NCI-H187 treated with DMSO at 0.1 percent for 48 hours (cell line): ENCODE measurements around the gene KCNQ5.
"Not testable (repeated sequence)": the region's sequence is repeated elsewhere in the genome, so short reads cannot be mapped to it uniquely, and the experiment has no call there.

ENCODE experiments used
- DNase-seq: peaks from one replicate; lab custom pipeline; 2025; lab: John Stamatoyannopoulos, UW

KCNQ5 gene

GRCh38 chr6:72952808-72953630 is 331.2 kb downstream of the KCNQ5 start:
- no peak for DNase-seq

- DNase-seq = no peak
Observed at GRCh38 chr6:72953971-72954381, 332.1 kb downstream of the KCNQ5 start.

- no peak for DNase-seq
Observed at GRCh38 chr6:72954716-72955115, 332.9 kb downstream of the KCNQ5 start.

- no peak for DNase-seq
Observed at GRCh38 chr6:72955666-72956065, 333.8 kb downstream of the KCNQ5 start.

- no peak for DNase-seq
Observed at GRCh38 chr6:72956272-72956671, 334.4 kb downstream of the KCNQ5 start.

DNA sequence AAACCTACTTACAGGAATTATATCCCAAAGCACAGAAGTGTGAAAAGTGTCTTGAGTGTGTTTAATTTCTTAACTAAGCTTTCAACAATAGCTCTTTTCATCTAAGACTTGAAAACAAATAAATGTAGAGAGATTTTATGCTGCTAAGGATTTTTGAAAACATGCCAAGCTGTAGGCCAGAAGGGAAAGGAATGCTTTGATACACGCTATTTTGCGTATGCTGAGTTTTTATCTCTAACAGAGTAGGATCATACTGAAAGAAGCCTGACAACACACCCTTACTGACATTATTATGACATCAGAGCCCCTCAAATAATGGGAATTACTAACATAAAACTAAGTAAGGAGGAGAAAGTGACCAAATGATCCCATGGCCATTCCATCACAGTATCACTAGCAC is 338.0 kb downstream of the KCNQ5 start:
- DNase-seq = no peak

DNA sequence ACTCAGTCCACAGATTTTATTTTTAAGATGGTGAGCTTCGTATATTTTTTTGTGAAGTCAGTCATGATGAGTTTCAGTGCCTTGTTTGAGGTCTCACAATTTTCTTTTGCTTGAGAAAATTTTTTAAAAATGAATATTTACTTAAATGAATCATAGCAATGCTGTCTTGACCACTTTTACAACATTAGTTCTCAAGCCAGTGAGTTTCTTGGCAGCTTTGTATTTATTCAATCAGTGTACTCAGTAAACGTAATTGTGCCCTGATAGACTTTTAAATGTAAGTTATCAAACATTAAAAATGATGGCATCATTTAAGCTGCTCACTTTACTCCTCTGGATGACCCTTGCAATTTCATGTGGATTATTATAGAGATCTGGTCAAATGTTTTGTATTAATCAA is 342.1 kb downstream of the KCNQ5 start:
- no peak for DNase-seq

GRCh38 chr6:72966628-72967280 is 344.9 kb downstream of the KCNQ5 start:
- DNase-seq = no peak

DNA sequence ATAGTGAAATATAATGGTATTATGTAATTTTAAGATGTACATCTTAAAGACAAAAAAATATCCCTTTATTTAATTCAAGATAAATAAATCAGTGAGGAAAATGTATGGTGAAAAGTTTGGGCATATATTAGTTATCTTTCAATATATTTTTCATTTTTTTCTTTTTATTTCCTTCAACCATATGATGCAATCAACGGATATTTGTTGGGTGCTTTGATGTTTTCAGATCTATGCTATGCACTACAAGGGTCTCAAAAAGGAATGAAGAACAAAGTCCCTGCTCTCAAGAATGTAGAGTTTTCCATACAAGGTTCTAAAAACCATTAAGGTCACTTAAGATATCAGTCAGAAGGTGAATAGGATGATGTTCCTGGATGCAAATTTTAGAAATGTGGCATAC is 345.5 kb downstream of the KCNQ5 start:
- no peak for DNase-seq

DNA sequence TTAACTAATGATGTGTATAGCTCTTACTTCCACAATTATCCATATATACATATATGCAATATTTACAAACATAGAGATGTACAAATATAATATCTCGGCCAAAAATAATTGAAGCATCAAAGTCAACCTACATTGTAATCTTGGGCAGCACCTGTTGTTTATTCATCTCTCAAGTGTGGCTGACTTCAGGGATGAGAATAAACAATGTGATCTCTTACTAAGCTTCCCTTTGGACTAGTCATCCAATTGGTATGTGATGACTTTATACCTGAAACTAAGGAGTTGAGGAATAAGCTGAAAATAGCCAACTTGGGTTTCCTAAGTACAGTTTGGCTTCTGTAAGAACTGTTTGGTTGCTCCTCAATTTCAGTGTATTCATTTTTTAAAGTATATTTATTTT is 346.8 kb downstream of the KCNQ5 start:
- DNase-seq = no peak

DNA sequence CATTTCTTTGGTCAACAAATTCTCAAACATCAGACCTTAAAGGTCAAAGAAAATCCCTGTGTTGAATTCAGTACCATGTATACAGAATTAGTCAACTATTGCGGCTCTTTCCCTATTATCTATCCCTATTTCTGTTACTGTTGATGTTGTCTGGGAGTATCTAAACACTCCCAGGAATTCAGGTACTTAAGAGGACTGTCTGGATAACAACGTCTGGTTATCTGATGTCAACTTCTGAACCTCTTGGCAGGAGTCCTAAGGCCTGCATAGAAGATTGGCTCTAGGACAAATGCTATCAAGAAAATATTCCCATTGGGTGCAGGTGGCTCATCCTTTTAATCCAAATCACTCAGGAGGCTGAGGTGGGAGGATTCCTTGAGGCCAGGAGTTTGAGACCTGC is 347.8 kb downstream of the KCNQ5 start:
- DNase-seq = no peak

DNA sequence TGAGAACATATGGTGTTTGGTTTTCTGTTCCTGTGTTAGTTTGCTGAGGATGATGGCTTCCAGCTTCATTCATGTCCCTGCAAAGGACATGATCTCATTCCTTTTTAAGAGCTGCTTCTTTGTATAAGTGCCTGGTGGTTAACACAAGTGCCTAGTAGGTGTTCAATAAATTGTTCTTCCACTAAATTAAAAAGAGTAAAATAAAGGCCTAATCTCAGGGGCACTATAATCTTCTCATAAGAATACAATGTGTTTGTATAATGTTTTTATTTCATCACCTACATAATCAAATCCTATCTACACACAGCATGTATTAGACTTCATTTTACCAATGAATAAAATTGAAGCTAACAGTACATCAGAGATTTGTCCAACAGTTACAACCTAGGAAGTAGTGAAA is 350.7 kb downstream of the KCNQ5 start:
- DNase-seq = peak; percentile 55

DNA sequence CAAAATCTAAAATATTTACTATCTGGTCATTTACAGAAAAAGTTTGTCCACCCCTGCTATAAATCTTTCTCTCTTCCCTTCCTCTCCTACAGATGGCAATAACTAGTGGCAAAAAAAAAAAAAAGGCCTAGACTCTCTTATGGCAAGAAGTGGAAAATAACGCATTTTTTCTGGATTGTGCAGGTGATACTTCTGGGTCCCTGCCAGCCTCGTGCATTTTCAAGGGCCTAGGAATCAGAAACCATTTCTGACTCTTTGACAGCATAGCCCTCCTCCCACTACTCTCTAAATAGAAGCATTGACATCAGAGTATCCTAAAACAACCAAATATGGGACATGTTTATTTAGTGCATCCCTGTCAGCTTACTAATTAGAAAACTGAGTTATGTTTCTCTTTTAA is 352.4 kb downstream of the KCNQ5 start:
- DNase-seq = peak; percentile 28

- DNase-seq = peak; percentile 14
Observed at GRCh38 chr6:72975352-72975752, 353.5 kb downstream of the KCNQ5 start.

DNA sequence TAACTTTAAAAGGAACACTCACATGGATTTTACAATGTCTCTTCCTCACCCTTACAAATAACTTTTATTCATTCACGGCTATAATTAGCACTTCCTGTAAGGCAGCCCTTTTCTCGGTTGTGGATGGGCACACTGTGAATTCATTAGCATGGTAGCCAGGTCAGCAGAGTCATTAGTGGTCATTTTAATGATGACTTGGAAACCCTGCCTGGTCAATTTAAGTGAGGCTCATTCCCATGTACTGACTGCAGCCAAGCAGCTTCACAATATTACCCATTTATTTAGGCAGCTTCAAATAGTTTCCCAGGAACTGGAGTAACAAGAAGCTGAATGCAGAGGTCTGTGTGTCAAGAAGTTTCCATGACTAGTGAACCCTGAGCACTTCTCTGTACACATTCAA is 354.6 kb downstream of the KCNQ5 start:
- DNase-seq = no peak

- DNase-seq = no peak
Observed at GRCh38 chr6:72977114-72977513, 355.2 kb downstream of the KCNQ5 start.

DNA sequence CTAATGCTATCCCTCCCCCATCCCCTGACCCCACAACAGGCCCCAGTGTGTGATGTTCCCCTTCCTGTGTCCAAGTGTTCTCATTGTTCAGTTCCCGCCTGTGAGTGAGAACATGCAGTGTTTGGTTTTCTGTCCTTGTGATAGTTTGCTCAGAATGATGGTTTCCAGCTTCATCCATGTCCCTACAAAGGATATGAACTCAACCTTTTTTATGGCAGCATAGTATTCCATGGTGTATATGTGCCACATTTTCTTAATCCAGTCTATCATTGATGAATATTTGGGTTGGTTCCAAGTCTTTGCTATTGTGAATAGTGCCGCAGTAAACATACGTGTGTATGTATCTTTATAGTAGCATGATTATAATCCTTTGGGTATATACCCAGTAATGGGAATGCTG is 356.9 kb downstream of the KCNQ5 start:
- DNase-seq = not testable (repeated sequence)

DNA sequence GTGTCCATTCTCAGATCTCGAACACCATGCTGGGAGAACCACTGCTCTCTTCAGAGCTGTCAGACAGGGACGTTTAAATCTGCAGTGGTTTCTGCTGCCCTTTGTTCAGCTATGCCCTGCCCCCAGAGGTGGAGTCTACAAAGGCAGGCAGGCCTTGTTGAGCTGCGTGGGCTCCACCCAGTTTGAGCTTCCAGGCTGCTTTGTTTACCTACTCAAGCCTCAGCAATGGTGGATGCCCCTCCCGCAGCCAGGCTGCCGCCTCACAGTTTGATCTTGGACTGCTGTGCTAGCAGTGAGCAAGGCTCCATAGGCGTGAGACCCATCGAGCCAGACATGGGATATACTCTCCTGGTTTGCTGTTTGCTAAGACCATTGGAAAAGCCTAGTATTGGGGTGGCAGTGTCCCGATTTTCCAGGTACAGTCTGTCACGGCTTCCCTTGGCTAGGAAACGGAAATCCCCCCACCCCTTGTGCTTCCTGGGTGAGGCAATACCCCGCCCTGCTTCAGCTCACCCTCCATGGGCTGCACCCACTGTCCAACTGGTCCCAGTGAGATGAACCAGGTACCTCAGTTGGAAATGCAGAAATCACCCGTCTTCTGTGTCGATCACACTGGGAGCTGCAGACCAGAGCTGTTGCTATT is 362.4 kb downstream of the KCNQ5 start:
- DNase-seq = not testable (repeated sequence)

DNA sequence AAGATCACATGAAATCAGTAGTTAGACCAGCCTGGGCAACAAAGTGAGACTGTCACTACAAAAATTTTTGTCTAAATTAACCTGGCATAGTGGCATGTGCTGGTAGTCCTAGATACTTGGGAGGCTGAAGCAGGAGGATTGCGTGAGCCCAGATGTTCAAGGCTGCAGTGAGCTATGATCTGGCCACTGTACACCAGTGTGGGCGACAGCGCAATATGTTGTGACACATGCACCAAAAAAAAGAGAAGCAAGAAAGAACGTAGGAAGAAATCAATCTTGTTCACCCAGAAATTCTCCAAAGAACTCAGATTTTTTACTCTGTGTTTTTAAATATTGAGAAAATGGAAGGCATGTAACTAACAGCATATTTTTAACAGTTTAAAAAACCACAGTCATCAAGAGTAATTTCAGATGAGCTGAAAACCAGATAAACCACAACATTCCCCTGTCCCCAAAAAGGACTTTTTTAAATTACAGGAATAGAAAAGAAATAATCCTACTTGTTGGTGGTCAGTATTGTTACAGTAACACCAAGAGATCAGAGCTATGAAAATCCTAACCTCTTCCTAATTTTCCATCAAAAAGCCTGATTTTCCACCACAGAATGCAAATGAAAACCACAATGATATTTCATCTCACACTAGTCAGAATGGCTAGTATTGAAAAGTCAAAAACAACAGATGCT is 363.3 kb downstream of the KCNQ5 start:
- no peak for DNase-seq

GRCh38 chr6:72987301-72987700 is 365.4 kb downstream of the KCNQ5 start:
- no peak for DNase-seq

DNA sequence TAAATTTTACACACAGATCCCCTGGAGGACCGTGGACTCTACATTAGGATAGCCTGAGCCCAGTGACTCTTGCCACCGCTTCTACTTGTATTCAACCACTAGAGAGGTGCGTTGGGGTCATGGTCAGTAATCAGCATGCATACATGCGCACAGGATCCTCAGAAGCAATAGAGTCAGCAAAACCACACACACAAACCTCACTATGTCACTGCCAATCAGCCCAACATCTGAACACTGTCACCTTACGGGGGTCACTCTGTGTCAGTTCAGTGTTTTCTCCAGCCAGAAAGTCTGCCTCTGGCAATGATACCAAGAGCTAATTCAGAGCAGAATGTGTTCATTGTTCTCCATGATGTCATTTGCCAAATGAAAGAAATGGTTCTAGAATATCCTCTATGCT is 378.1 kb downstream of the KCNQ5 start:
- no peak for DNase-seq

DNA sequence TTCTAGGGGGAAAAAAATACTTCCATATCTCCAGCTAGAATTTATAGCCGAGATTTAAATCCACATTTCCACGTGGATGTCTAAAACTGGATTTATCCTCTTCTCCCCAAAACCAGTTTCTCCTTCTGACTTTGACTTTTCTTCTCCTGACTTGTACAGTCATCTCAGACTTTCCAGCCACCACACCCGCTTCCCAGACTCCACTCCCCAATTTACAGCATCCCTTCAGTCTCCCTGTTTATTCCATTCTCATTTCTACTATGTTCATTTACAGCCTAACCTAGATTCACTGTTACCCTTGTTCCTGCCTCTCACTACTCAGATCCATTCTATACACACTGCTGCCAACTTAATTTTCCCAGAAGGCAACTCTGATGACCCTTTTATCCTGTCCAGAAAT is 378.6 kb downstream of the KCNQ5 start:
- DNase-seq = no peak

DNA sequence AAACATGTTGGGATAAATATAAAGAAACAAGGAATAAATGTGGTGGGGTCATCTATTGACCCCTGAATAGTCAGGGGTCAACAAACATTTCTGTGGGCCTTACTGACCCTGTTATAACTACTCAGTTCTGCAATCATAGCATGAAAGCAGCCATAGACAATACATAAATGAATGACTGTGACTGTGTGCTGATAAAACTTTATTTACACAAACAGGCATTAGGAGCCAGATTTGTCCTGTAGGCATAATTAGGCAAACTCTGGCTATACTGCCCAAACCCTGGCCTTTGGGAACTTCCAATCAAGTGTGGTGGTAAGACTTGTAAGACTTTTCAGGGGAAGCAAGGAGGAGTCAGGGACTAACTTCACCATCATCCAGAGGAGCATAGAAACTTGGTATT is 380.7 kb downstream of the KCNQ5 start:
- no peak for DNase-seq
